Measurements from ENCODE around the gene SLC25A26.

The SLC25A26 gene

GRCh38 chr3:66227915-66228314, 7.1 kb downstream of the SLC25A26 start:
- DNase-seq = no peak

- no peak for DNase-seq
These were observed 7.9 kb downstream of the SLC25A26 start for GRCh38 chr3:66228707-66229106.

DNA sequence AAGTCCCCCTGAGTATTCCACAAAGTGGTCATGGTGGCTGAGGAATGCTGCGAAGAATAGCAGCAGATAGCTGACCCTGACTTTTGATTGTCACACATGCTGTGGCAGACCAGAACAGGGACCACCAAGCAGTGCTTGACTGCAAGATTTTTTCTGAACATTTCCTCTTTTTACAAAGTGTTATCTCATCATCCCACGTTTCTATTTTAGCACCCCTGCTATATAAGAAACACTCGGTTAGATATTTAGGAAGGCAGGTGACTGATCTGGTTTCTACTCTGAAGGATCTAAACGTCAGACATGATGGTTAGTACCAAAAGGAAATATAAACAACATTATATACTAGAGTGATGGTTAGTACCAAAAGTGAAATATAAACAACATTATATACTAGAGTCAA, 9.1 kb downstream of the SLC25A26 start:
- no peak for DNase-seq

- no peak for DNase-seq
These were observed 12.2 kb downstream of the SLC25A26 start for GRCh38 chr3:66233033-66233432.

DNA sequence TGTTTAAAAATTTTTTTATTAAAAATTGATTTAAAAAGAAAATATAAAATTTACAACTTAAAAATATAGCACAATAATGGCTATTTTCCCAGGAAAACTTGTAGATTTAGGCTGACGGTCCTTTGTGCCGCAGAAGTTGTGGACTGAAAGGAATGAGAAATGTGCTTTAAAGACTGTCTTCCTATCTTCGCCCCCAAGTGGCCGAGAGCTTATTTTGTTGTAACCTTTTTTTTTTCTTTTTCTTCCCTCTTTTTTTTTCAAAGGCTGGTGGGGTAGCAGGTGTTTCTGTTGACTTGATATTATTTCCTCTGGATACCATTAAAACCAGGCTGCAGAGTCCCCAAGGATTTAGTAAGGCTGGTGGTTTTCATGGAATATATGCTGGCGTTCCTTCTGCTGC, 15.5 kb downstream of the SLC25A26 start:
- peak in 1 of 2 experiments; percentile 1 for DNase-seq

GRCh38 chr3:66237552-66237951, 16.8 kb downstream of the SLC25A26 start:
- no peak for DNase-seq

DNA sequence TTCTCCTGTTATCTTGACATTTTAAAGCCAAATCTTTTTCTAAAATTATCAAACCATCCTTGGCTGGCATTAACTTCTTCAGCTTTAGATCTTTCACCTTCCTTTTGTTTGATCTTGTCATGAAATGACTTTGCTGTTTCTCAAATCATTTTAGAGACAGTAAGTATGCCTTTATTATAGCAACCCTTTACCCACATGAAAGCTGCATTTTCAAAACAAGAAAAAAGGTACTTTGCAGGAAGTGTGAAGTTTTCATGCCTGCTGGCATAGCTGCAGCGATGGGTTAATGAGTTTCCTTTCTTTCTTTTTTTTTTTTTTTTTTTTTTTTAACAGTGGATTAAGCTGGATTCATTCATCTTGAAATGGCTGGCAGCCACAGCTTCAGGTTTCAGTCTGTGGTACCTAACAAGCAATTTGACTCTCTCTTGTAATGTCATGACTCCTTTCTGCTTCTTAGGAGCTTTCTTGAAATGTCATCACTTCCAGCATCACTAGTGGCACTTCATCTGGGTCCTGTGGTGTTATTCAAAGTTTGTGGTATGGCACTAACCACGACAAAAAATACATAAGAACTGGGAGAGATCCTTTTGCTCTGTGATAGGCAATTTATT, 18.8 kb downstream of the SLC25A26 start:
- DNase-seq = no peak

- DNase-seq = no peak
These were observed 20.7 kb downstream of the SLC25A26 start for GRCh38 chr3:66241466-66241865.

GRCh38 chr3:66242788-66243464, 22.1 kb downstream of the SLC25A26 start:
- no peak for DNase-seq

DNA sequence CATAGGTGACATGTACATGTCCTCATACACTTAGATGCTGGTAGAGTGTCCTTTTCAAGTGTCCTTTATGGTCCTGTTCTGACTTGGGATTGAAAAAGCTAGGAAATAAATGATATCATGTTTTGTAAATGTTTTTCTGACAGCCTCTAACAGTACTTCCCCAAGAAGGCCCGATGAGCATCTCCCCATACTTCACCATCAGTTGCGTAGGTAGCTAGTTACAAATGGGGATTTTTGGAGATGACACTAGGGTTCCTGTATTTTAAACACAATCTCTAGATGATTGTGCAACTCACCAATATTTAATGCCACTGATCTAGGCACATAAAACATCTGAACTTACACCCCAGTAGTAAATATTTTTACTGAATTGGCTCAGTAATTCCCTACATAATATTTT, 27.8 kb downstream of the SLC25A26 start:
- no peak for DNase-seq

DNA sequence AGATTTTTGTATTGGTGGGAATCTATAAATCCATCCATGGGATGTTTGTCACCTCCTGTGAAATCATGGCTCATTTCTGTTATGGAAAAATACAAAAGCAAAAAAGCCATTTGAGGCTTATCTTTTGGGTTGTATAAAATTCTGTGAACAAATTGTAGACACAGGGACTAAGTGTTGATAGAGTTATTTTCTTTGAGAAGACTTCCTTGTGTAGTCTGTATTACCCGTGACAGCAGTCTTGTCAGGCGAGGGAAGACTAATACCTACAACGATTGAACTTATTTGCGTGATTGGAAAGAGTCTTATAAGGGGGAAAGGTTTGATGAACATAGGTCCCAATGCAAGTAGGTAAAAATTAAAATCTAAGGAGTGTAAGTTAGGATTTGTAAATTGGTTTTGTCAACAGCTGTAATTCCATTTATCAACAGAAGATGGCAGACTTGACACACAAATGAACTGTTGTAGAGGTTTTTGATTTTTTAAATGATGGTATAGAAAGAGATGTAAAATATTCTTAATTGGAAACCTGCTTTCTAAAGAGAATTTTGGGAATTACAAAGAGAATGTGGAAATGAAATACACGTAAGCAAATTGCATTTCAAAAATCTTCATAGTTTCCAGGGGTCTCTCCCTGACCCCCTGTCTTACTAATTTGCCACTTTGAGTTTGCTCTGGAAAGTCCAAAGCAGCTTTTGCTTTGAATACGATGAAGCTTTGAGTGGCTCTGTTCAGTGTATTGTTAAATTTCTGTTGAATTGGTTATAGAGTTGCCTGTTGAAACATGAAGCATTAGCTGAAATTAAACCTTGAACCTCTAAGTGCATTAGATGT, 33.2 kb downstream of the SLC25A26 start:
- DNase-seq = peak in 1 of 2 experiments; percentile 2

GRCh38 chr3:66255865-66256264, 35.1 kb downstream of the SLC25A26 start:
- DNase-seq = no peak

GRCh38 chr3:66256806-66257205, 36.0 kb downstream of the SLC25A26 start:
- no peak for DNase-seq

DNA sequence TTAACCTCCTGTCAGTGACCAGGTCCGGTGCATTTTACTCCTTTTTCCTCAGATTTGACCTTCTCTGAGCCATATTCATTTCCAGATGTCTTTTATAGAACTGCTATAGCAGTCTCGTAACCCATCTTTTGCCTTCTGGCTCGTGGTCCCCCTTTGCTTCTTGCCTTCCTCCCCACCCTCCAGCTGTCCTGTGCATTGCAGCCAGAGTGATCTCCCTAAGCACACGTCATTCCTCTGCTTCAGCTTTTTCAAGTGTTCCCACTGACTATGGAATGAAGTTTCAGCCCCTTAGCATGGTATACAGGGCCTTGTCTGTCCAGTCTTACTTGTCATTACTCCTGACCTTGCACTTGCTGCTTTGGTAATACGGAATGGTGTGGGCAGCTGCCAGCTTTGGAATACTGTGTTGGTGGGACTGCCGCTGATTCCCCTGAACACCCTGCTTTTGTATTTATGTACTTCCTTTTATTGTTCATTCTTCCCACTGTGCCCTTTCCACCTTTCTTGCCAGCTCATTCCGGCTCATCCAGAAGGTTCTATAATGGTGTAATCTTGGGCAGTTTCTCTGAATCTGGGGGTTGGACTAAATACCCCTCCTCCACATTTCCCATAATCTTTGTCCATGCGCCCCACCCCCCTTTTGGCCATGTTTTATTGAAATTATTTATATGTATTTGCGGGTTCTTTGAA, 38.9 kb downstream of the SLC25A26 start:
- no peak for DNase-seq

- DNase-seq = no peak
These were observed 39.6 kb downstream of the SLC25A26 start for GRCh38 chr3:66260431-66260830.

- no peak for DNase-seq
These were observed 40.6 kb downstream of the SLC25A26 start for GRCh38 chr3:66261355-66261754.

- no peak for DNase-seq
These were observed 44.8 kb downstream of the SLC25A26 start for GRCh38 chr3:66265649-66266048.

DNA sequence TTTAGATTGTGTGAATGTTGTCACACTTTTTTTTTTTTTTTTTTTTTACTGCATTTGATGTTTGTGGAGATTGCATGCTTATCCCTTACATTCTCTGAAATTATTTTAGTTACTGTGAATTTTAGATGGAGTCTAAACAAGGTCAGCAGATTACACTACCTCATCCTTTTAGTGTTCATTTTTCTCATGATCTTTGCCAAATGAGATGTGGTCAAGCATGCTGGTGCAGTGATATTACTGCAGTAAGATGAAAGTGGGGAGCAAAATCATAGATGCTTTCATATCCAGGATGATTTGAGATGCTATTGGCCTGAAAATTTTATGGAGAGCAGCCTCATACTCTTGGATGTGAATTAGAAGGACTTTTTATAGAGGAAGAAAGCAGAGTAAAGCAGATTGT, 45.8 kb downstream of the SLC25A26 start:
- DNase-seq = no peak

GRCh38 chr3:66267031-66267430, 46.2 kb downstream of the SLC25A26 start:
- DNase-seq = no peak

DNA sequence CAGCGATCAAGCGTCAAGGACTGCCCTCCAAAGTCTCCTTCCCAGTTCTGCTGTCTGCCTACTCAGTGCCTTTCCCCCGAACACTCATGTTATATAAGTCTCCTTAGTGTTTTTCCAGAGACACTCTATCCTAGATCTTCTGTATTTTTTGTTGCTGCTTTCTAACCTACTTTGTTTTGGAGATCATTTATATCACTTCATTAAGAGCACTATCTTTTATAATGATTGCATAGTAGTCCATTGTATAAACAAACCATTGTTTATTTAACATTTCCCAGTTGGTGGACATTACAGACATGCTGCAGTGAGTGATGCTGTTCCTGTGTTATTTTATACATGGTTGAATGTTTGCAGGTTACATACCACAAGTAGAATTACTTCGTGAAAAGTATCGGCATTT, 47.1 kb downstream of the SLC25A26 start:
- no peak for DNase-seq

GRCh38 chr3:66268864-66269263, 48.1 kb downstream of the SLC25A26 start:
- DNase-seq = no peak

- DNase-seq = no peak
These were observed 48.6 kb downstream of the SLC25A26 start for GRCh38 chr3:66269411-66269810.

DNA sequence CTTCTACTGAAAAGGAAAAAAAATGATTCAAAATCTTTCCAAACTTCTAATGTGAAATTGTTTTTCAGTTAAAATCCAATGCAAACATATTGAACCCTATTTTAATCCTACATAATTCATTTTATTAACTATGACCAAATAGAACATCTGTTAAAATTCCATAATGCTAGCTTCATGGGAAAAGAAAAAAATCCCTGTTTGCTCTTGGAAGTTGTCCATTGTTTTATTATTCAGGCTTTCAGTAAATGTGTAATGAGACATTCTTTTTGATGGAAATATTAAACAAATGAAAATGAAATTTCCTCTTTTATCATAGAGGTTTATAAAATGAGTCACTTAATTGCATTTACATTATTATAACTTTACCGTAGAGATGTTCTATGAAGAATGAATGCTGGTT, 49.5 kb downstream of the SLC25A26 start:
- DNase-seq = no peak

Data from NCI-H2081 (cell line).